ENCODE results near the gene RASL10A. TPM values are rescaled to one million over a fixed set of nuclear protein-coding genes. Genes with fewer than 3 reads are reported as not detected.

RASL10A gene
- total and polyA plus RNA-seq, 2 experiments from 2014 or later: 1.6 to 3.0 TPM

- Histone ChIP-seq H3K4me1 (ENCODE audit: insufficient read depth) (no peaks in the 10 kb centered on the region), H3K4me2 (no peak overlapping the region), H4K20me1 (replicated peaks; ENCODE audit: insufficient read depth) (peaks cover 3% of the 10 kb centered on the region; the same call in 1 of the 2 replicates), H2AFZ (no peak overlapping the region), H3K36me3 (ENCODE audit: insufficient read depth) (peaks cover 12% of the 10 kb centered on the region), H3K27me3 (ENCODE audit: insufficient read depth) (no peaks in the 10 kb centered on the region), H3F3A (replicated peaks; ENCODE audit: low read depth) (no peaks in the 10 kb centered on the region), H3K27ac (ENCODE audit: low read depth) (no peak overlapping the region), H3K79me2 (replicated peaks; ENCODE audit: insufficient read depth) (no peaks in the 10 kb centered on the region), H3K9me2 (ENCODE audit: insufficient read depth) (no peaks in the 10 kb centered on the region), H3K4me3 (no peak overlapping the region)
- TF ChIP-seq REST (IDR thresholded peaks at IDR 0.05; ENCODE audit: unreplicated experiment) (no peak), NANOG (IDR thresholded peaks at IDR 0.05; ENCODE audit: borderline replicate concordance) (no peak), CREB1 (CRISPR knock-in tag; IDR thresholded peaks at IDR 0.05; ENCODE audit: low read depth) (no peak), CTCF (conservative IDR thresholded peaks at IDR 0.05; ENCODE audit: low read depth in 2 of 2) (no peak), JUNB (IDR thresholded peaks at IDR 0.05; ENCODE audit: unreplicated experiment) (no peak), ZNF114 (CRISPR knock-in tag; IDR thresholded peaks at IDR 0.05) (no peak), ZNF331 (CRISPR knock-in tag; IDR thresholded peaks at IDR 0.05; ENCODE audit: low read depth) (no peak), EZH2 (IDR thresholded peaks at IDR 0.05; ENCODE audit: low read depth, unreplicated experiment) (no peak), POLR2AphosphoS5 (IDR thresholded peaks at IDR 0.05; ENCODE audit: low read depth) (no peak), EZH2phosphoT487 (IDR thresholded peaks at IDR 0.05; ENCODE audit: unreplicated experiment) (no peak), STAT1 (IDR thresholded peaks at IDR 0.05; ENCODE audit: unreplicated experiment) (no peak)
- TF ChIP-seq, protein P1, sequence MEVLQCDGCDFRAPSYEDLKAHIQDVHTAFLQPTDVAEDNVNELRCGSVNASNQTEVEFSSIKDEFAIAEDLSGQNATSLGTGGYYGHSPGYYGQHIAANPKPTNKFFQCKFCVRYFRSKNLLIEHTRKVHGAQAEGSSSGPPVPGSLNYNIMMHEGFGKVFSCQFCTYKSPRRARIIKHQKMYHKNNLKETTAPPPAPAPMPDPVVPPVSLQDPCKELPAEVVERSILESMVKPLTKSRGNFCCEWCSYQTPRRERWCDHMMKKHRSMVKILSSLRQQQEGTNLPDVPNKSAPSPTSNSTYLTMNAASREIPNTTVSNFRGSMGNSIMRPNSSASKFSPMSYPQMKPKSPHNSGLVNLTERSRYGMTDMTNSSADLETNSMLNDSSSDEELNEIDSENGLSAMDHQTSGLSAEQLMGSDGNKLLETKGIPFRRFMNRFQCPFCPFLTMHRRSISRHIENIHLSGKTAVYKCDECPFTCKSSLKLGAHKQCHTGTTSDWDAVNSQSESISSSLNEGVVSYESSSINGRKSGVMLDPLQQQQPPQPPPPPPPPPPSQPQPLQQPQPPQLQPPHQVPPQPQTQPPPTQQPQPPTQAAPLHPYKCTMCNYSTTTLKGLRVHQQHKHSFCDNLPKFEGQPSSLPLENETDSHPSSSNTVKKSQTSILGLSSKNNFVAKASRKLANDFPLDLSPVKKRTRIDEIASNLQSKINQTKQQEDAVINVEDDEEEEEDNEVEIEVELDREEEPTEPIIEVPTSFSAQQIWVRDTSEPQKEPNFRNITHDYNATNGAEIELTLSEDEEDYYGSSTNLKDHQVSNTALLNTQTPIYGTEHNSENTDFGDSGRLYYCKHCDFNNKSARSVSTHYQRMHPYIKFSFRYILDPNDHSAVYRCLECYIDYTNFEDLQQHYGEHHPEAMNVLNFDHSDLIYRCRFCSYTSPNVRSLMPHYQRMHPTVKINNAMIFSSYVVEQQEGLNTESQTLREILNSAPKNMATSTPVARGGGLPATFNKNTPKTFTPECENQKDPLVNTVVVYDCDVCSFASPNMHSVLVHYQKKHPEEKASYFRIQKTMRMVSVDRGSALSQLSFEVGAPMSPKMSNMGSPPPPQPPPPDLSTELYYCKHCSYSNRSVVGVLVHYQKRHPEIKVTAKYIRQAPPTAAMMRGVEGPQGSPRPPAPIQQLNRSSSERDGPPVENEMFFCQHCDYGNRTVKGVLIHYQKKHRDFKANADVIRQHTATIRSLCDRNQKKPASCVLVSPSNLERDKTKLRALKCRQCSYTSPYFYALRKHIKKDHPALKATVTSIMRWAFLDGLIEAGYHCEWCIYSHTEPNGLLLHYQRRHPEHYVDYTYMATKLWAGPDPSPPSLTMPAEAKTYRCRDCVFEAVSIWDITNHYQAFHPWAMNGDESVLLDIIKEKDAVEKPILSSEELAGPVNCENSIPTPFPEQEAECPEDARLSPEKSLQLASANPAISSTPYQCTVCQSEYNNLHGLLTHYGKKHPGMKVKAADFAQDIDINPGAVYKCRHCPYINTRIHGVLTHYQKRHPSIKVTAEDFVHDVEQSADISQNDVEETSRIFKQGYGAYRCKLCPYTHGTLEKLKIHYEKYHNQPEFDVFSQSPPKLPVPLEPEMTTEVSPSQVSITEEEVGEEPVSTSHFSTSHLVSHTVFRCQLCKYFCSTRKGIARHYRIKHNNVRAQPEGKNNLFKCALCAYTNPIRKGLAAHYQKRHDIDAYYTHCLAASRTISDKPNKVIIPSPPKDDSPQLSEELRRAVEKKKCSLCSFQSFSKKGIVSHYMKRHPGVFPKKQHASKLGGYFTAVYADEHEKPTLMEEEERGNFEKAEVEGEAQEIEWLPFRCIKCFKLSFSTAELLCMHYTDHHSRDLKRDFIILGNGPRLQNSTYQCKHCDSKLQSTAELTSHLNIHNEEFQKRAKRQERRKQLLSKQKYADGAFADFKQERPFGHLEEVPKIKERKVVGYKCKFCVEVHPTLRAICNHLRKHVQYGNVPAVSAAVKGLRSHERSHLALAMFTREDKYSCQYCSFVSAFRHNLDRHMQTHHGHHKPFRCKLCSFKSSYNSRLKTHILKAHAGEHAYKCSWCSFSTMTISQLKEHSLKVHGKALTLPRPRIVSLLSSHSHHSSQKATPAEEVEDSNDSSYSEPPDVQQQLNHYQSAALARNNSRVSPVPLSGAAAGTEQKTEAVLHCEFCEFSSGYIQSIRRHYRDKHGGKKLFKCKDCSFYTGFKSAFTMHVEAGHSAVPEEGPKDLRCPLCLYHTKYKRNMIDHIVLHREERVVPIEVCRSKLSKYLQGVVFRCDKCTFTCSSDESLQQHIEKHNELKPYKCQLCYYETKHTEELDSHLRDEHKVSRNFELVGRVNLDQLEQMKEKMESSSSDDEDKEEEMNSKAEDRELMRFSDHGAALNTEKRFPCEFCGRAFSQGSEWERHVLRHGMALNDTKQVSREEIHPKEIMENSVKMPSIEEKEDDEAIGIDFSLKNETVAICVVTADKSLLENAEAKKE (CRISPR knock-in tag; IDR thresholded peaks at IDR 0.05): no peak
- TF ChIP-seq, protein P2, sequence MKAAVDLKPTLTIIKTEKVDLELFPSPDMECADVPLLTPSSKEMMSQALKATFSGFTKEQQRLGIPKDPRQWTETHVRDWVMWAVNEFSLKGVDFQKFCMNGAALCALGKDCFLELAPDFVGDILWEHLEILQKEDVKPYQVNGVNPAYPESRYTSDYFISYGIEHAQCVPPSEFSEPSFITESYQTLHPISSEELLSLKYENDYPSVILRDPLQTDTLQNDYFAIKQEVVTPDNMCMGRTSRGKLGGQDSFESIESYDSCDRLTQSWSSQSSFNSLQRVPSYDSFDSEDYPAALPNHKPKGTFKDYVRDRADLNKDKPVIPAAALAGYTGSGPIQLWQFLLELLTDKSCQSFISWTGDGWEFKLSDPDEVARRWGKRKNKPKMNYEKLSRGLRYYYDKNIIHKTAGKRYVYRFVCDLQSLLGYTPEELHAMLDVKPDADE (IDR thresholded peaks at IDR 0.05): no peak
- Mint-ChIP-seq H3K27me3 (ENCODE audit: insufficient read depth, low read depth, poor library complexity) (peaks cover 4% of the 10 kb centered on the region), H3K27ac (no peak overlapping the region), H3K9me3 (no peaks in the 10 kb centered on the region), H3K4me3 (no peak overlapping the region), H3K36me3 (ENCODE audit: low read depth) (peaks cover 57% of the 10 kb centered on the region), H3K4me1 (no peaks in the 10 kb centered on the region)
- ATAC-seq (no peak), DNase-seq (ENCODE audit: low spot score) (no peak)
These were observed 37.8 kb upstream of the RASL10A start for GRCh38 chr22:29353286-29353685.

Measured in GM23338 (cell line).